Spleen (tissue), 7 donors: ENCODE data around the gene MYO3A.

Experiments
- CTCF ChIP-seq, 11 experiments: fragments of 200-600 bp in 7 of 11; fragments of 450-650 bp in 4 of 11; sonication (generic) in 4 of 11; IDR thresholded peaks in 8 of 11; conservative IDR thresholded peaks in 3 of 11; 1 replicate in 7 of 11; 2 replicates in 4 of 11; pipeline versions ENCODE4 v1.4.0 to v1.8.0; 2016 to 2021; ENCODE audit warnings: antibody characterized with exemption in 11 of 11, inconsistent platforms in 4 of 11, mild to moderate bottlenecking in 1 of 11
- POLR2A ChIP-seq, 3 donors: fragments of 450-650 bp; IDR thresholded peaks; one replicate each; pipeline ENCODE4 v1.5.1; 2017; ENCODE audit warnings: antibody characterized with exemption in 3 of 3, mild to moderate bottlenecking in 1 of 3
- donor health status: DM: no; HTN: no; CAD: no; lungs with moderate emphysema.
- donor health status: DM: no; HTN: no; CAD: no.
- donor health status: DM: no; HTN: no; CAD: no.

GRCh38 chr10:26173837-26174236 lies 239.8 kb downstream of the MYO3A start:
- no peak for TF ChIP-seq CTCF (IDR thresholded peaks at IDR 0.05 in 8 of 11, conservative IDR thresholded peaks at IDR 0.05 in 3 of 11)
- no peak for TF ChIP-seq POLR2A (IDR thresholded peaks at IDR 0.05)
